ENCODE results near the gene ASF1A.

The ASF1A gene

GRCh38 chr6:118882314-118882905 lies 11.5 kb upstream of the ASF1A start:
- DNase-seq: no peak

- no peak for DNase-seq
Observed at GRCh38 chr6:118886641-118887040, 7.3 kb upstream of the ASF1A start.

- no peak for DNase-seq
Observed at GRCh38 chr6:118889163-118889562, 4.8 kb upstream of the ASF1A start.

GRCh38 chr6:118890997-118891790 lies 2.8 kb upstream of the ASF1A start:
- no peak for DNase-seq

- DNase-seq: no peak
Observed at GRCh38 chr6:118892355-118892991, 1.5 kb upstream of the ASF1A start.

GRCh38 chr6:118893064-118893806 lies 717 bp upstream of the ASF1A start:
- peak; percentile 43 for DNase-seq

- DNase-seq: peak; percentile 61
Observed at GRCh38 chr6:118894425-118895260, 691 bp downstream of the ASF1A start.

- DNase-seq: no peak
Observed at GRCh38 chr6:118895261-118895560, 1.3 kb downstream of the ASF1A start.

GRCh38 chr6:118895859-118896258 lies 1.9 kb downstream of the ASF1A start:
- no peak for DNase-seq

- DNase-seq: no peak
Observed at GRCh38 chr6:118896339-118897136, 2.6 kb downstream of the ASF1A start.

GRCh38 chr6:118897386-118897785 lies 3.4 kb downstream of the ASF1A start:
- DNase-seq: no peak

GRCh38 chr6:118899948-118900347 lies 6.0 kb downstream of the ASF1A start:
- peak; percentile 17 for DNase-seq

- no peak for DNase-seq
Observed at GRCh38 chr6:118902726-118903125, 8.8 kb downstream of the ASF1A start.

GRCh38 chr6:118903138-118903537 lies 9.2 kb downstream of the ASF1A start:
- no peak for DNase-seq

GRCh38 chr6:118903691-118904090 lies 9.7 kb downstream of the ASF1A start:
- DNase-seq: no peak

- DNase-seq: no peak
Observed at GRCh38 chr6:118905084-118905483, 11.1 kb downstream of the ASF1A start.

GRCh38 chr6:118905851-118906250 lies 11.9 kb downstream of the ASF1A start:
- DNase-seq: no peak

GRCh38 chr6:118908441-118908840 lies 14.5 kb downstream of the ASF1A start:
- DNase-seq: no peak

- no peak for DNase-seq
Observed at GRCh38 chr6:118912646-118913045, 18.7 kb downstream of the ASF1A start.

- DNase-seq: no peak
Observed at GRCh38 chr6:118913161-118913560, 19.2 kb downstream of the ASF1A start.

GRCh38 chr6:118914598-118914997 lies 20.6 kb downstream of the ASF1A start:
- no peak for DNase-seq

All from stimulated activated CD4-positive, alpha-beta T cell treated with anti-CD3 and anti-CD28 coated beads, Interleukin-1b, Interleukin-23, amount 100 ng/mL, for 48 hours (primary cell).